CMK (cell line): Measurements from ENCODE around the gene PGM2L1.
"Not testable (repeated sequence)": the region's sequence is repeated elsewhere in the genome, so short reads cannot be mapped to it uniquely, and the experiment has no call there.

Experiments used
- DNase-seq: peaks from one replicate; pipeline ENCODE4 v3.0.0-alpha.2; 2010; ENCODE audit warnings: low read depth

Gene PGM2L1

DNA sequence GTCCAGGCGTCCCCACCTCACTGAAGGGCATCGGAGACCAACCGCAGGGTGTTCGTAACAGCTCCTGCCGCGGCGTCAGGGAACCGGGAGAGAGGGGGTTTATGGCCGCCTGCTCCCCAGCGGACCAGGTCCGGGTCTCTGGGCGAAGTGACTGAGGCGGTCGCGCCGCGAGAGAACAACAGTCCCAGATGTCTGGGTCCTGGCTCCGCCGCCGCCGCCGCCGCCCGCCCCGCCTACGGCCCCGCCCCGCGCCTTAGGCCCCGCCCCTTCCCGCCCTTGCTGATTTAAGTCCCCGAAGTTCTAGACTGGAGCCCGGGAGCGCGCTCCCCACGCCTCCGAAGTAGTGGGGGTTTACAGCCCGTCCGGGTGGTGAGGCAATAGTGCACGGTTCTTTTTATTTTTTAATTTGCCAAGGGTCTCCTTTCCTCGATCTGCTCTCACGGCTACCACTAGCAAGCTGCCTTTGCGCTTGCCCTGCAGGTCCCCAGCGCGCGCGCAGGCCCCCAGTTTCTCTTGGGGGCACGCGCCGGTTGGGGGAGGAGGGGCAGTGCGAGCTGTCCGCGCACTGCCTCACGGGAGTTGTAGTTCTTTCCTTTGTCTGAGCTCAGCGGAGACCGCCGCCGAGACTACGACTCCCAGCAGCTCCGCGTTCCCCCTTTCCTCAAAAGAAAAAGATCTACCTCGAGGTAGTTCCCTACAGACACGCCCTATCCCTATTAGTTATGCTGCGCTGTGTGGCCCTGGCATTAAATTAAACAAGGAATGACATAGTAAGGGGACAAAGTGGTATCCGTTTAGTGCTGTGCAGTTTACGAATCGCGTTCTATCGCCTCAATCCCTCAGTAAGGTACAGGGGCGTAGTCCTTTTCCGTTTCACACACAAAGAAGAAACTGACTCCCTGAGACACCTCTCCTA lies at the start of gene PGM2L1:
Gene PGM2L1, minus strand, starts transcription at position 190 of the 916 bp plus-strand sequence. CDS start 272 bp downstream, outside the sequence.
- peak; percentile 89 for DNase-seq

DNA sequence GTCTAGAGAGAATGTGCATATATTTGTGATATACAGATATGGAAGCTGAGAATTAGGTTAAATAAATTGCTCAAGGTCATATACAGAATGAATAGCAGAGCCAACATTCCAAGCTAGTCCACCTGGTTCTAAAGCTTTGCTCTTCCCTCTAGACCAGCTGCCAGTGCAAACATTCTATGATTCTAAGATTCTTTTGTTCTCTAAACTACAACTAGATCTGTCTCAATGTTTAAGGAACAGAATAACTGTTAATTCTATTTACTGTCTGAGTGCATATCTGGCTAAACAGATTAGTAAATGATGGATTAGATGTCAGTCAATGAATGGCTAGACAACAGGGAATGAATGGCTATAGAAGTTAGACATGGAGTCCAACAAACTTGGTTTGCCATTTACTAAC lies 49.5 kb upstream of the PGM2L1 start:
- DNase-seq, result no peak

DNA sequence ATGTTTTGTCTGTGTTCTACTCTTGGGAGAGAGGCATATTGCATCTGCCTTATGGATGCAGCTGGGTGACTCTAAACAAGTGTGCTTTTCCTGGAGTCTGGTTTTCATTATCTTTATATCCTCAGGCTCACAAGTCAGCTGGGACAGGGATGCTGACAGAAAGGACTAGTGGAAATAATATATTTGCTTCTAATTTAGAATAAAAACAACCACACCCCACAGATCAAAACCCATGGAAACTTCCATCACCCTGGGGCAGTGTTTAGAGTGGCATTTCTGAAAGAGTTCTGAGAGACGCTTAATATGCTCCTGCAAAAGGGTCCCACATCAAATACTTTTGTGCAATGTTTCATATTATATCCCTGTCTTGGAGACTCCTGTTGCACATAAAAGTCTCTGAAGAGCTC lies 48.3 kb upstream of the PGM2L1 start:
- no peak for DNase-seq

- DNase-seq, result no peak
Observed at GRCh38 chr11:74444173-74444826, 46.1 kb upstream of the PGM2L1 start.

DNA sequence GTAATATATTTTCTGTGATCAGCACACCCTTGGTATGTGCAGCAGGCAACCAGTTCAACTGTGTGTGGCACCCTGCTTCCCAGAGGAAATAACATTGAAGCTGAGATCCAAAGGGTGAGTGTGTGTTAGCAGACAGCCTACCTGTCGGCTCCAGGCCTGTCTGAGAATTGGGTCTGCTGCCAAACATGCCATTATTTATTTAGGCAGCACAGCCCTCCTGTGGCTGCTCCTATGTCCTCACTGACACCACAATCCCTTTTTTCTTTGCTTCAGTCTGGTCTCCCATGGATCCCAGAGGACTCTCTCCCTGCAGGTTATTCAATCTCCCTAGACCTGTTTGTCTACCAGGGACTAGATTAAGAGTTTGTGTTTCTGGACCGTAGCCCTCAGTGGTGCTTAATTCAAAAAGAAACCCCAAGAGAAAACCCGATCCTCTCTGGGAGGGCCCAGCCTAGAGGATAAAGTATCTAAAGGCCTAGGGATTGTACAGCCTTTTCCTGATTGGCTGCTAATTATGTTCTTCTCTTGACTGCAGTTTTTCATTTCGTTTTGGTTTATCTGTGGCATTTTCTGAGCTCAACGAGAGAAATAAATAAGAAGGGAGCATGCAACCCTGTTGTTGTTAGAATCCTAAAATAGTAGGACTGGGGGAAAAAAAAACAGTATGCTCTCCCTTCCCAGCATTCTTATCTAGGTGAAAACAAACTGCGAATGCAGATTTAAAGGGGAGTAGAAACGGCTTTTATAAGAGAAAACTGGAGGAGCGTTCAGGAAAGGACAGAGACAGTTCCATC lies 45.0 kb upstream of the PGM2L1 start:
- no peak for DNase-seq

DNA sequence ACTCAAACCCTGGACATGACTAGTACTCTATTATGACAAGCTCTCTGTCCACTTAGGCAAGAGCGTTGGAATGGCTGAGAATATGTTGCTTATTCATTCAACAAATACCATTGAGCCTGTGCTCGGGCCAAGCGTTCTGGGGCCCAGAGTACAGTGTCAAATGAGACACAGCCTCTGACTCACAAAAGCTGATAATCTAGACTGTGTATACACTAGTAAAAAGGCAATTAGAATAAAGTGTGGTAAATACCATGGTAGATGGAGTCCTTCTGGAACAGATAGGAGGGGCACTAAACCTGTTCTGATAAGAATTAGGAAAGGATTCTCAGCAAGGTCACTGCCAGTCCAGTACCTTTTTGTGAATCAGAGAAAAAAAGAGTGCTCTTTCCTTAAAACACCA lies 44.4 kb upstream of the PGM2L1 start:
- no peak for DNase-seq

GRCh38 chr11:74438681-74439080 lies 40.4 kb upstream of the PGM2L1 start:
- DNase-seq, result no peak

DNA sequence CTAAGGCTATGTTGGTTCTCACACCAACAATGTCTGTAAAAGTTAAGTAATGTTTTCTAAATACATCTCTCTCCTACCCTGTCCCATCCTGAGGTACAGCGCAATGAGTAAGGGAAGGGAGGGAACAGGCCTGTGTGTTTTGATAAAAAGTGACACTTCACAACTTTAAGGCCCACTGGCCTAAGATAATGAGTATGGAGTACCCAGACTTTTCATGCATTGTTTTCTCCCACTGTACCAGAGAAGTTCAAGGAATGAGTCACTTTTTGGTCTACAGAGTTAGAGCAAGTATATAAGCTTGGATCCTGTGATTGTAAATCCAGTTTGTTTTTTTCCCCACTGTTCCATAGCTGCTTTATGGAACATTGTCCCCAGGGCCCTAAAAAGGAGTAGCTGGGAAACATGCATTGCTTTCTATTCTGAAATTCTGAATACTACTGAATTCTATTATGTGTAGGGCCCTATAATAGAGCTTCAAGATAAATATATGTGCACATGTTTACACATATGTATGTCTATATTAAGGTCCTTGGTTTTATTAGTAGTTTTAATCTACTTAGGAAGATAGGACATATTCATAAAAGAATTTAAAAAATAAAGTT lies 39.3 kb upstream of the PGM2L1 start:
- no peak for DNase-seq

- DNase-seq, result no peak
Observed at GRCh38 chr11:74434528-74434927, 36.3 kb upstream of the PGM2L1 start.

DNA sequence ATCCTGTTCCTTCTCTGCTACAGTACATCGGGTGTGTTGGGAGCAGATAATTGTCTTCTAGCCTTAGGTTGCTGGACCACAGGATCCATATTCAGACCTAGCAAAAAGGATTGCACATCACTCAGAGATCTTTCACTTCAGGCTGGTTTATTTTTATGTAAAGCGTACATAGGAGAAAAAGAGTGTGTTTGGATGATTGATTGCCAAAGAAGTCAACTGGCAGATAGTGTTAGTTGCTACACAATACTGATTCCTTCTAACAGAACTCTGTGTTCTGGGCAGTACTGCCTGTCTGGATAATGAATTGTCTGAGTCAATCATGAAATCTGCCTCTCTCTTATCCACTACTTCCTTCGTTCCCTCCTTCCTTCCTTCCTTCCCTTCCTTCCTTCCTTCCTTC lies 31.0 kb upstream of the PGM2L1 start:
- no peak for DNase-seq

DNA sequence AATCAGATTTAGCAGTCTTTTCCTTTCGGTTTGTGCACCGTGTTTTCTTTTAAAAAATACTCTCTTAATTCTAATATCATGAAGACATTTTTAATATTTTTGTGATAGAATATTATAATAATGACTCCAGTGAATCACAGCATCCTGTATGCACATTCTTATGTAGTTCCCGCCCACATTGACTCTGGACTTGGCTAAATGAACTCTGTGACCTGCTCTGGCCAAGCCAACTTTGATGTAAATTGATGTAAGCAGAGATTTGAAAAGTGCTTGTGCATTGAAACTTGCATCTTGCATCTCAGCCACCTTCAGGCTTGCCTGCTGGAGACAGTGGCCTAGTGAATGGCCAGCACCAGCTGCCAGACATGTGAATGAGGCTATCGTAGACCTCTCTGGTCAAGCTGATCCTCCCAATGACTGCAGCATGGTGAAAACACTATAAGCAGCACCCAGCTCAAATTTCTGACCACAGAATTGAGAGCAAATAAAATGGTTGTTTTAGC lies 29.2 kb upstream of the PGM2L1 start:
- no peak for DNase-seq

DNA sequence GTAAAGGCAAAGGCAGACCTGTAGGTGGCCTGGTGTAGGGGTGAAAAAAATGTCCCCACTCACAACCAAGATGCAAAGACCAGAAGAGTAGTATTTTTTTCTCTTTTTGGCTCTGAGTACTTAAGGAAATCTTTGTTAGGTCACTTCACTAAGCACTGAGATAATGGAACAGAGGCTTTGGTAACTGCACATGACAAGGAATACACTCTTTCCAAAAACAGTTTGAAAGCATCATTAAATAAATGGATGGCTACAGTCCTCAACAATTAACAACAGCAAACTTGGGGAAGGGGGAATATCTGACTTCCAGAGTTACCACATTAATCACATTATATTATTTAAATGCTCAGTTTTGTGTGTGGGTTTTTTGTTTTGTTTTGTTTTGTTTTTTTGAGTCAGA lies 26.9 kb upstream of the PGM2L1 start:
- no peak for DNase-seq

- DNase-seq, result no peak
Observed at GRCh38 chr11:74418509-74418895, 20.3 kb upstream of the PGM2L1 start.

DNA sequence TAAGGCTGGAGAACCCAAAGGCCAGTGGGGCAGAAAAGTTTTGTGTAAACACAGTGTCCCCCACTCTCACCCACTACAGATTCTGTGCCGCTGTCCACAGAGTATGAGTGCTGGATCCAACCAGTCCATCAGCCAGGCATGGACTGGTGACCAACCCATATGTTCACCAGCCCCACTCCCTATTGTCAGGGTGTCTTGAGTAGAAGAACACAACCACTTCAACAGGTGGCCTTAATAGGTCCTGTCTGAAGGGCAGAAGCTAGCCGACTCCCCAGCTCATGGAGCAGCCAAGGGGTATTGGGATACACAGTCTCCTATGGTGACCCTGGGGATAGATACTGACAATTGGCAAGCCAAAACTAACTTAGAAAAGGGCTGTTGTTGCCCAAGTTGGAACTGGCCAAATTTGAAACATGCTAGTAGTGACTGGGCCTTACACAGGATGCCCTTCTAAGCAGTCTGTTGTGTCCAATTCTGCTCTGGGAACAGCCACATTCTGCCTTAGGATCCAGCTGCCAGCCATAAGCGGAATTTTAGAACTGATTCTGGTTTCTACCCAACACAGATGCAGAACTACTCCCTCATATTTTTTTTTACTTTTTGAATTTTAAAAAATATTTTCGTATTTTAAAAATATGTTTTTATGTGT lies 19.8 kb upstream of the PGM2L1 start:
- no peak for DNase-seq

- DNase-seq, result no peak
Observed at GRCh38 chr11:74417379-74417804, 19.2 kb upstream of the PGM2L1 start.

DNA sequence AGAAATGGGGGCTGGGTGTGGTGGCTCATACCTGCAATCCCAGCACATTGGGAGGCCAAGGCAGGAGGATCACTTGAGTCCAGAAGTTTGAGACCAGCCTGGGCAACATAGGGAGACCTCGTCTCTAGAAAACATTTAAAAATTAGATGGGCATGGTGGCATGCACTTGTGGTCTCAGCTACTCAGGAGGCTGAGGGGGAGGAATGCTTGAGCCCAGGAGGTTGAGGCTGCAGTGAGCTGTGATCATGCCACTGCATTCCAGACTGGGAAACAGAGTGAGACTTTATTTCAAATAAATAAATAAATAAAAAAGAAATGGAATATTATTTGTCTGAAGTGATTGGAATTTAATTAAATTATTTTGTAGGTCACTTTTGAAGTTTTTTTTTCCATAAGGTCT lies 18.7 kb upstream of the PGM2L1 start:
- DNase-seq, result not testable (repeated sequence)

DNA sequence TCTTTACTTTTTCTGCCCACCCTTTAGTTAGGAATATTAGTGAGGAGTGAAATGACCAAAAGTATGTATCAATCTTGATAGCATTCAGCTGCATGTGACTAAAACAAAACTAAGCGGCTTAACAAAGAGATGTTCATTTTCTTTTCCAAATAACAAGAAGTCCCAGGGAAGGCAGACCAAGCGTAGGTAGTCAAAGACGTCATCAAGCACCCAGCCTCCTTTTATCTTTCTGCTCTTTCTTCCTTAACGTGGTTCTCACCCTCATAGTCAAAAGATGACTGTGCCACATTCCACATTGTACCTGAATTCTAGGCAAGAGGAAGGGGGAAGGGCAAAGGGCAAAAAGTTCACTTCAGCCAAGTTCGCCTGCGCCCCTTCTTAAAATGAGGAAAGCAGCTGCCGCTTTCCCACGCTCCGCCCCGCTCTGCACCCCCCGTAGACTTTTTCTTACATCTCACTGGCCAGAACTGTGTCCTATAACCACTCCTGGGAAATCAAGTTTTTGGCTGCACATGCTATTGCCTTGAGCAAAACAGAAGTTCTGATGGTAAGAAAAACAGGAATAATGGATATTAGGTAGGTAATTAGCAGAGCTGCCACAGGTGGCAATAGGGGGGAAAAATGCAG lies 14.6 kb upstream of the PGM2L1 start:
- no peak for DNase-seq

GRCh38 chr11:74412321-74412720 lies 14.1 kb upstream of the PGM2L1 start:
- DNase-seq, result no peak

- no peak for DNase-seq
Observed at GRCh38 chr11:74409633-74410032, 11.4 kb upstream of the PGM2L1 start.

DNA sequence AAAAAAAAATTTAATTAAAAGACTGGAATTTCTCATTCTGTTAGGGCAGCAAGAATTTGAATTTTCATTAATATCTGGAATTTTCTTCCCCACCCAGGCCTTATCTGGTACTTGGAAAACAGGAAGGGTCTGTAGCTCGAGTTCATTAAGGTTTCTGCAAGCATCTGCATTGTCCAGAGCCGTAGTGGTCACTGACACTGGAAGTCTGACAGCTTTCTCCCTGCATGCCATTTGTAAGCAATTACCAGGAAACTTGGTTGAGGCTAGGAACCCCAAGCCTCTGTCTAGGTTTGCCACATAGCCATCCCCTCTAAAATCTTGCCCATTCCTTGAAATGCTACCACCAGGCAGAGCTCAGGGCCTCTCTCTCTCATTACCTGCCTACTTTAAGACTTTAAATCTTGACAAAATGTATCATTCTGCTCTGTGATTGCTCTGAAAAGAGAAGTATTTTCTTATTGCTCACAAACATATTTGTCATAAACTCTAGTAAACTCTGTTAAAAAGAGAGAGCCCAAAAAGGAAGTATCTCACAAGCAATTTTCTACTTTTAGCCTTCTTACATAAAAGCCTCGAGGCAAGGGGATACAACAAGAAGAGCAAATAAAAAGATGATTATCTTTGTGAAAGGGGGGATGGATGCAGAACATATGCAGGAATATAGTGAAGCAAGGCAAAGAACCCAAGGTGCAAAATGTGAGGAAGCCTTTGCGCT lies 5.5 kb upstream of the PGM2L1 start:
- no peak for DNase-seq
